ENCODE results near the gene SLC38A7.

SLC38A7 gene

GRCh38 chr16:58638148-58639036, 46.2 kb downstream of the SLC38A7 start:
- TF ChIP-seq POLR2AphosphoS5 (IDR thresholded peaks at IDR 0.05; ENCODE audit: low read depth, low read length) (no peak), SIN3A (IDR thresholded peaks at IDR 0.05; ENCODE audit: borderline replicate concordance, insufficient read depth, low read length) (no peak), FOXP2 (optimal IDR thresholded peaks at IDR 0.05; ENCODE audit: borderline replicate concordance, extremely low read depth, extremely low read length, insufficient read depth) (no peak), REST (IDR thresholded peaks at IDR 0.05; ENCODE audit: insufficient read depth in 1 of 2, low read depth in 2 of 2, low read length in 2 of 2) (no peak), TAF1 (IDR thresholded peaks at IDR 0.05; ENCODE audit: borderline replicate concordance, insufficient read depth, low read length) (no peak)

- TF ChIP-seq TAF1 (IDR thresholded peaks at IDR 0.05; ENCODE audit: borderline replicate concordance, insufficient read depth, low read length): no peak
Measured at GRCh38 chr16:58636466-58636865, 48.1 kb downstream of the SLC38A7 start.

GRCh38 chr16:58635502-58635901, 49.1 kb downstream of the SLC38A7 start:
- no peak for TF ChIP-seq REST (IDR thresholded peaks at IDR 0.05; ENCODE audit: insufficient read depth in 1 of 2, low read depth in 2 of 2, low read length in 2 of 2)
- no peak for TF ChIP-seq SIN3A (IDR thresholded peaks at IDR 0.05; ENCODE audit: borderline replicate concordance, insufficient read depth, low read length)
- no peak for TF ChIP-seq TAF1 (IDR thresholded peaks at IDR 0.05; ENCODE audit: borderline replicate concordance, insufficient read depth, low read length)
- TF ChIP-seq FOXP2 (optimal IDR thresholded peaks at IDR 0.05; ENCODE audit: borderline replicate concordance, extremely low read depth, extremely low read length, insufficient read depth): no peak
- TF ChIP-seq POLR2AphosphoS5 (IDR thresholded peaks at IDR 0.05; ENCODE audit: low read depth, low read length): no peak

- TF ChIP-seq TAF1 (IDR thresholded peaks at IDR 0.05; ENCODE audit: borderline replicate concordance, insufficient read depth, low read length): no peak
- TF ChIP-seq POLR2AphosphoS5 (IDR thresholded peaks at IDR 0.05; ENCODE audit: low read depth, low read length): no peak
- no peak for TF ChIP-seq SIN3A (IDR thresholded peaks at IDR 0.05; ENCODE audit: borderline replicate concordance, insufficient read depth, low read length)
- TF ChIP-seq REST (IDR thresholded peaks at IDR 0.05; ENCODE audit: insufficient read depth in 1 of 2, low read depth in 2 of 2, low read length in 2 of 2): no peak
- TF ChIP-seq FOXP2 (optimal IDR thresholded peaks at IDR 0.05; ENCODE audit: borderline replicate concordance, extremely low read depth, extremely low read length, insufficient read depth): no peak
Measured at GRCh38 chr16:58634265-58634802, 50.2 kb downstream of the SLC38A7 start.

- TF ChIP-seq REST (IDR thresholded peaks at IDR 0.05; ENCODE audit: insufficient read depth in 1 of 2, low read depth in 2 of 2, low read length in 2 of 2): 0 out of 4 replicates have a peak, but pooled peaks of 1 of the 2 experiments have one; percentile 23
- TF ChIP-seq TAF1 (IDR thresholded peaks at IDR 0.05; ENCODE audit: borderline replicate concordance, insufficient read depth, low read length): peak; percentile 61; the same call in 1 of the 2 replicates
- peak; percentile 19 for TF ChIP-seq FOXP2 (optimal IDR thresholded peaks at IDR 0.05; ENCODE audit: borderline replicate concordance, extremely low read depth, extremely low read length, insufficient read depth)
- no peak for TF ChIP-seq SIN3A (IDR thresholded peaks at IDR 0.05; ENCODE audit: borderline replicate concordance, insufficient read depth, low read length)
- peak; percentile 79 for TF ChIP-seq POLR2AphosphoS5 (IDR thresholded peaks at IDR 0.05; ENCODE audit: low read depth, low read length)
Measured at GRCh38 chr16:58629733-58630640, 54.6 kb downstream of the SLC38A7 start, which contains the start of gene CNOT1. Gene CNOT1, minus strand, starts transcription at chr16:58629826. Its CDS starts 30,489 bp downstream, at chr16:58599337.
